Ovary (tissue), 9 donors: Measurements from ENCODE around the gene ALCAM. TPM values are rescaled to one million over a fixed set of nuclear protein-coding genes. Genes with fewer than 3 reads are reported as not detected.

ENCODE experiments used
- DNase-seq, 5 donors: peaks; one replicate each; pipeline ENCODE4 v3.0.0-alpha.2; 2019 to 2020
- H3K27ac ChIP-seq, 2 donors: fragments of 200-600 bp; one replicate each; pipeline versions ENCODE4 v1.5.1 to v1.8.0; 2019 to 2022
- H3K27me3 ChIP-seq: fragments of 200-600 bp; one replicate; pipeline ENCODE4 v1.8.0; 2022
- H3K36me3 ChIP-seq: fragments of 200-600 bp; sonication (generic); one replicate; pipeline ENCODE4 v1.5.1; 2019
- H3K4me1 ChIP-seq: one replicate; pipeline ENCODE4 v1.8.1; 2013; ENCODE audit warnings: mild to moderate bottlenecking, moderate library complexity; ENCODE audit not compliant: insufficient read depth
- H3K4me3 ChIP-seq: fragments of 200-600 bp; sonication (generic); one replicate; pipeline ENCODE4 v1.5.1; 2017
- H3K9me3 ChIP-seq, 2 donors: fragments of 200-600 bp in 1 of 2; sonication (generic) in 1 of 2; one replicate each; pipeline versions ENCODE4 v1.5.1 to v1.8.1; 2013 to 2019; ENCODE audit warnings: mild to moderate bottlenecking in 1 of 2, moderate library complexity in 1 of 2
- CTCF ChIP-seq, 3 donors: fragments of 450-650 bp in 2 of 3; fragments of 200-600 bp in 1 of 3; IDR thresholded peaks; one replicate each; pipeline versions ENCODE4 v1.5.1 to v1.8.0; 2016 to 2022; ENCODE audit warnings: antibody characterized with exemption in 3 of 3, mild to moderate bottlenecking in 1 of 3
- EP300 ChIP-seq: sonication (generic); formaldehyde crosslinking; IDR thresholded peaks from one replicate; pipeline ENCODE4 v1.6.1; 2017; ENCODE audit warnings: antibody characterized with exemption
- POLR2A ChIP-seq: fragments of 450-650 bp; IDR thresholded peaks from one replicate; pipeline ENCODE4 v1.6.1; 2017; ENCODE audit warnings: antibody characterized with exemption, mild to moderate bottlenecking, moderate library complexity
- WGBS, 3 donors: extraction: QIAGEN DNeasy Blood & Tissue Kit in 1 of 3; methylation state at CpG; one replicate each; pipeline versions ENCODE4 v1.1.5 to v1.1.7; 2013 to 2017; 5-methylcytosine and 5-hydroxymethylcytosine counted together
- intact Hi-C, 4 donors: fragments of 100-400 bp; cut with DNase I; formaldehyde crosslinking; loops; one replicate each; pipeline versions ENCODE4 v1.11.0 to v1.15.1; 2022 to 2023
- polyA plus RNA-seq, 2 donors: library from polyadenylated mRNA; stranded (reverse); fragments of 200-250 nt in 1 of 2; fragments of 350-450 nt in 1 of 2; fragmentation: Illumina TruSeq in 1 of 2; extraction: RNeasy Lipid Tissue Mini Kit (QIAGEN cat#74804) in 1 of 2; gene quantifications; one replicate each; pipeline ENCODE4 v1.2.3, GENCODE V29; 2013 to 2014
- total RNA-seq, 7 donors: library from RNA; depleted of rRNA in 2 of 7; stranded (reverse); fragments of >200 nt in 2 of 7; fragmentation: NEBNext Ultra II Directional in 3 of 7; extraction: Animal tissue kit (Norgen Biotek cat#: 25700) in 3 of 7; gene quantifications; one replicate each; pipeline versions ENCODE4 v1.1.0 to v1.2.4, GENCODE V29; 2016 to 2023
- donor health status: DM: no; HTN: no; CAD: no; lungs with moderate emphysema.
- donor health status: DM: no; HTN: no; CAD: no.
- donor health status: Bipolar disorder and iron deficiency.
- donor health status: DM: yes; HTN: yes; CAD: no.
- donor health status: DM: no; HTN: no; CAD: no.
- donor health status: DM: yes; HTN: yes; CAD: no.

ALCAM gene
- total and polyA plus RNA-seq, 9 donors, result 25.0 to 279 (median 52.1) TPM

GRCh38 chr3:105571005-105571404 is 204.3 kb downstream of the ALCAM start:
- WGBS, 3 donors, result 95 to 98% (median 96%) methylated on average over 5 of the region's 5 CpGs
- Histone ChIP-seq H3K4me3 (no peak overlapping the region), H3K36me3 (no peaks in the 10 kb centered on the region), H3K4me1 (no peaks in the 10 kb centered on the region), H3K27me3 (no peaks in the 10 kb centered on the region), H3K9me3 (no peaks in the 10 kb centered on the region), H3K27ac (no peak overlapping the region)
- DNase-seq, result no peak
- intact Hi-C loops, result no loop called here
- TF ChIP-seq POLR2A (no peak), CTCF (IDR thresholded peaks at IDR 0.05) (no peak), EP300 (no peak)

- intact Hi-C loops, result no loop called here
Observed at GRCh38 chr3:105572501-105572900, 205.8 kb downstream of the ALCAM start.

GRCh38 chr3:105579439-105579838 is 212.7 kb downstream of the ALCAM start:
- no peaks in the 10 kb centered on the region for H3K27me3 ChIP-seq
- intact Hi-C loops, result no loop called here

More at GRCh38 chr3:105572501-105572900, 205.8 kb downstream of the ALCAM start:
- WGBS, 3 donors, result 94 to 95% (median 94%) methylated on average over 6 of the region's 6 CpGs
- H3K27me3 ChIP-seq, result no peaks in the 10 kb centered on the region
- no peaks in the 10 kb centered on the region for H3K4me1 ChIP-seq
- no peak overlapping the region for H3K27ac ChIP-seq
- TF ChIP-seq EP300, result no peak
- no peak for TF ChIP-seq CTCF (IDR thresholded peaks at IDR 0.05)
- no peak for TF ChIP-seq POLR2A
- DNase-seq, result no peak
- H3K4me3 ChIP-seq, result no peak overlapping the region
- no peaks in the 10 kb centered on the region for H3K9me3 ChIP-seq
- no peaks in the 10 kb centered on the region for H3K36me3 ChIP-seq

GRCh38 chr3:105580296-105580965 is 213.7 kb downstream of the ALCAM start:
- Histone ChIP-seq H3K4me1 (no peaks in the 10 kb centered on the region), H3K27ac (no peak overlapping the region), H3K36me3 (no peaks in the 10 kb centered on the region), H3K9me3 (no peaks in the 10 kb centered on the region), H3K27me3 (no peaks in the 10 kb centered on the region), H3K4me3 (no peak overlapping the region)
- DNase-seq, result no peak
- no peak for TF ChIP-seq POLR2A
- no peak for TF ChIP-seq CTCF (IDR thresholded peaks at IDR 0.05)
- no peak for TF ChIP-seq EP300
- WGBS, 3 donors, result 66 to 71% (median 67%) methylated on average over 7 of the region's 7 CpGs
- intact Hi-C loops, result no loop called here

More at GRCh38 chr3:105579439-105579838, 212.7 kb downstream of the ALCAM start:
- TF ChIP-seq EP300, result no peak
- no peak for TF ChIP-seq POLR2A
- no peak for TF ChIP-seq CTCF (IDR thresholded peaks at IDR 0.05)
- DNase-seq, result no peak
- Histone ChIP-seq H3K27ac (no peak overlapping the region), H3K36me3 (no peaks in the 10 kb centered on the region), H3K4me3 (no peak overlapping the region), H3K4me1 (no peaks in the 10 kb centered on the region), H3K9me3 (no peaks in the 10 kb centered on the region)
- 22 to 27% (median 24%) methylated on average over 1 of the region's 1 CpG for WGBS, 3 donors
